Ureter (tissue), 1 donor: Measurements from ENCODE around the gene LRRC26. TPM values are rescaled to one million over a fixed set of nuclear protein-coding genes. Genes with fewer than 3 reads are reported as not detected.

Experiments used
- DNase-seq: peaks from one replicate; pipeline ENCODE4 v3.0.0-alpha.2; 2020; ENCODE audit warnings: low spot score
- total RNA-seq: library from RNA; stranded (reverse); gene quantifications from one replicate; pipeline ENCODE4 v1.2.4, GENCODE V29; 2023
- donor health status: DM: yes; HTN: yes; CAD: no.

The LRRC26 gene
- total RNA-seq, 1 donor from 2014 or later, result not detected

- no peak for DNase-seq
Measured at GRCh38 chr9:137152844-137153405, 16.9 kb downstream of the LRRC26 start.

GRCh38 chr9:137150617-137151457, 19.0 kb downstream of the LRRC26 start:
- no peak for DNase-seq

GRCh38 chr9:137149942-137150616, 19.8 kb downstream of the LRRC26 start:
- no peak for DNase-seq

GRCh38 chr9:137149363-137149762, 20.5 kb downstream of the LRRC26 start:
- DNase-seq, result no peak

GRCh38 chr9:137148661-137149060, 21.2 kb downstream of the LRRC26 start:
- no peak for DNase-seq

- no peak for DNase-seq
Measured at GRCh38 chr9:137148242-137148641, 21.6 kb downstream of the LRRC26 start.

- DNase-seq, result no peak
Measured at GRCh38 chr9:137147793-137148160, 22.1 kb downstream of the LRRC26 start.

- DNase-seq, result no peak
Measured at GRCh38 chr9:137147091-137147792, 22.6 kb downstream of the LRRC26 start.

GRCh38 chr9:137146527-137146918, 23.3 kb downstream of the LRRC26 start:
- no peak for DNase-seq

GRCh38 chr9:137145731-137146526, 23.9 kb downstream of the LRRC26 start:
- DNase-seq, result no peak

GRCh38 chr9:137143459-137143858, 26.4 kb downstream of the LRRC26 start:
- DNase-seq, result no peak

GRCh38 chr9:137141976-137142936, 27.6 kb downstream of the LRRC26 start:
- no peak for DNase-seq

GRCh38 chr9:137141050-137141810, 28.6 kb downstream of the LRRC26 start:
- DNase-seq, result no peak

- no peak for DNase-seq
Measured at GRCh38 chr9:137140151-137141012, 29.5 kb downstream of the LRRC26 start.

GRCh38 chr9:137139468-137140150, 30.2 kb downstream of the LRRC26 start:
- no peak for DNase-seq

- DNase-seq, result no peak
Measured at GRCh38 chr9:137138722-137139467, 31.0 kb downstream of the LRRC26 start, which contains the start of gene GRIN1. Gene GRIN1, plus strand, starts transcription at chr9:137139154. Its CDS starts 333 bp downstream, at chr9:137139487.
